Gastrocnemius medialis (tissue), 4 donors: ENCODE results near the gene MAD1L1. TPM values are rescaled to one million over a fixed set of nuclear protein-coding genes. Genes with fewer than 3 reads are reported as not detected.

ENCODE experiments used
- ATAC-seq, 2 donors: fragments of 150-250 bp; one replicate each; pipeline ENCODE4 v1.9.1; 2016
- DNase-seq, 2 donors: peaks; one replicate each; pipeline ENCODE4 v3.0.0-alpha.2; 2019
- H3K27ac ChIP-seq, 4 donors: fragments of 200-600 bp; sonication (generic); 1 replicate in 1 of 4; 2 replicates in 3 of 4; pipeline ENCODE4 v1.5.1; 2016 to 2018; ENCODE audit warnings: mild to moderate bottlenecking in 2 of 4, moderate library complexity in 1 of 4
- H3K27me3 ChIP-seq, 3 donors: fragments of 200-600 bp; sonication (generic) in 2 of 3; 1 replicate in 1 of 3; 2 replicates in 2 of 3; pipeline versions ENCODE4 v1.5.1 to v1.6.0; 2016 to 2019; ENCODE audit warnings: mild to moderate bottlenecking in 1 of 3, moderate library complexity in 1 of 3
- H3K36me3 ChIP-seq, 2 donors: fragments of 200-600 bp; sonication (generic) in 1 of 2; one replicate each; pipeline ENCODE4 v1.5.1; 2017 to 2018
- H3K4me1 ChIP-seq, 2 donors: fragments of 200-600 bp; sonication (generic) in 1 of 2; one replicate each; pipeline ENCODE4 v1.5.1; 2016 to 2017; ENCODE audit warnings: mild to moderate bottlenecking in 2 of 2
- H3K4me3 ChIP-seq, 4 donors: fragments of 200-600 bp; sonication (generic) in 3 of 4; 1 replicate in 1 of 4; 2 replicates in 3 of 4; pipeline ENCODE4 v1.5.1; 2016 to 2019; ENCODE audit warnings: mild to moderate bottlenecking in 2 of 4
- H3K9me3 ChIP-seq, 3 donors: fragments of 200-600 bp; sonication (generic) in 2 of 3; 1 replicate in 1 of 3; 2 replicates in 2 of 3; pipeline ENCODE4 v1.5.1; 2016 to 2019
- POLR2A ChIP-seq, 2 donors: fragments of 450-650 bp; IDR thresholded peaks; one replicate each; pipeline ENCODE4 v1.6.1; 2017; ENCODE audit warnings: antibody characterized with exemption in 2 of 2, mild to moderate bottlenecking in 2 of 2, moderate library complexity in 2 of 2
- in situ Hi-C, 4 donors: fragments of 200-750 bp; cut with MboI; loops; one replicate each; pipeline versions ENCODE4 v1.15.0 to v1.8.0; 2017; ENCODE audit warnings: low sequenced_read_pairs in 4 of 4
- intact Hi-C: fragments of 100-400 bp; cut with DNase I; formaldehyde crosslinking; loops from one replicate; pipeline ENCODE4 v1.15.1; 2023; ENCODE audit warnings: low total_unique reads
- total RNA-seq, 4 donors: library from RNA; depleted of rRNA; stranded (reverse); fragments of >200 nt; gene quantifications; one replicate each; pipeline versions ENCODE4 v1.1.0 to v1.2.3, GENCODE V29; 2016
- TF ChIP-seq, protein P1 (sequence below), 5 experiments: fragments of 450-650 bp in 3 of 5; fragments of 200-600 bp in 2 of 5; sonication (generic) in 2 of 5; IDR thresholded peaks in 4 of 5; conservative IDR thresholded peaks in 1 of 5; 1 replicate in 4 of 5; 2 replicates in 1 of 5; pipeline ENCODE4 v1.5.1; 2016 to 2019; ENCODE audit warnings: antibody characterized with exemption in 5 of 5, mild to moderate bottlenecking in 3 of 5, moderate library complexity in 3 of 5

The MAD1L1 gene
- total RNA-seq, 4 donors from 2014 or later, result 19.7 to 32.4 (median 22.7) TPM

- TF ChIP-seq, protein P1, sequence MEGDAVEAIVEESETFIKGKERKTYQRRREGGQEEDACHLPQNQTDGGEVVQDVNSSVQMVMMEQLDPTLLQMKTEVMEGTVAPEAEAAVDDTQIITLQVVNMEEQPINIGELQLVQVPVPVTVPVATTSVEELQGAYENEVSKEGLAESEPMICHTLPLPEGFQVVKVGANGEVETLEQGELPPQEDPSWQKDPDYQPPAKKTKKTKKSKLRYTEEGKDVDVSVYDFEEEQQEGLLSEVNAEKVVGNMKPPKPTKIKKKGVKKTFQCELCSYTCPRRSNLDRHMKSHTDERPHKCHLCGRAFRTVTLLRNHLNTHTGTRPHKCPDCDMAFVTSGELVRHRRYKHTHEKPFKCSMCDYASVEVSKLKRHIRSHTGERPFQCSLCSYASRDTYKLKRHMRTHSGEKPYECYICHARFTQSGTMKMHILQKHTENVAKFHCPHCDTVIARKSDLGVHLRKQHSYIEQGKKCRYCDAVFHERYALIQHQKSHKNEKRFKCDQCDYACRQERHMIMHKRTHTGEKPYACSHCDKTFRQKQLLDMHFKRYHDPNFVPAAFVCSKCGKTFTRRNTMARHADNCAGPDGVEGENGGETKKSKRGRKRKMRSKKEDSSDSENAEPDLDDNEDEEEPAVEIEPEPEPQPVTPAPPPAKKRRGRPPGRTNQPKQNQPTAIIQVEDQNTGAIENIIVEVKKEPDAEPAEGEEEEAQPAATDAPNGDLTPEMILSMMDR (IDR thresholded peaks at IDR 0.05 in 4 of 5, conservative IDR thresholded peaks at IDR 0.05 in 1 of 5), result no peak
- no peak for TF ChIP-seq POLR2A (IDR thresholded peaks at IDR 0.05)
- intact Hi-C loops (loop anchor here (10.0 kb wide), 1 partner anchor 622 kb away; the partner anchor contains the start of gene PSMG3), in situ Hi-C loops (no loop called here)
- peaks cover 35 to 43% of the 10 kb centered on the region in 2 donors for H3K4me1 ChIP-seq
- ATAC-seq (peak; percentile 33 to 38), DNase-seq (peak; percentile 38 to 48)
- H3K9me3 ChIP-seq, result no peaks in the 10 kb centered on the region
- no peaks in the 10 kb centered on the region for H3K36me3 ChIP-seq
- H3K27me3 ChIP-seq, result no peaks in the 10 kb centered on the region
- no peak overlapping the region for H3K4me3 ChIP-seq
- peak overlapping the region; percentile 29 to 73 (median 63) for H3K27ac ChIP-seq
Observed at GRCh38 chr7:2196381-2197378, 36.1 kb downstream of the MAD1L1 start.

DNA sequence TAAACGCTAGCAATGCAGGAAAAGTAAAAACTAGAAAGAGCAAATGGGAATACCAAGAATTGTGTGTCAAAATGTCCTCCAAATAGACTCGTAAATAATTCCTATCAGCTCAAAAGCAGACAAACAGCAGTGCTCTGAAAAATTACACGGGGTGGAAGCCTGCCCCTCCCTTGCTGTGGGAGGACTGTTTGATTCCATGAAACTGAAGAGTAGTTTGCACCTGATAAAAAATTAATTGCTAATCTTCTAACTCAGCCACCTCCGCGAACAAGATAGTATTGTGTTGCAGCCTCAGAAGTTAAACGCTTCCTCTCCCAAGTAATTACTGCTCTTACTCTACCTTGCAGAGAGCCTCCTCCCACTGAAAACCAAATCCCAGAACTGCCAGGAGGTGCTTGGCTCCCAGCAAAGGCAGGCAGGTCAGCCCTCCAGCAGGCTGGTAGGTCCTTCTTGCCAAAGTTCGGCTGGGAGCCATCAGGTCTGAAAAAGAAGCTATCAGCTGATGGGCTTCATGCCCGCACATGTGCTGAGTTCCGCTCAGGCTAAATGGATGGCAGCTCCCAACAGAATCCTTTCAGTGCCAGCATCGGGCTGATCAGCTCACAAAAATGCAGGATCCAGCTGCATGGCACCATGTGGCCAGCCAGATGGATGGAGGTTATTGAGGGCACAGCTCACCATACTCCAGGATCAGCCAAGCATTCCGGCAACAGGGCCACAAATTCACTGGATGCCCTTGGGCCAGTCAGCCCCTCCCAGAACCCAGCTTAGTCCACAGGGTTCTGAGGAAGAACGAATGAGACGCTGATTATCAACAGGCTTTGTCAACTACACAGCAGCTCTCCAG, 37.1 kb downstream of the MAD1L1 start:
- in situ Hi-C loops (no loop called here), intact Hi-C loops (loop anchor here (10.0 kb wide), 1 partner anchor 621 kb away; the partner anchor contains the start of gene PSMG3)
- H3K4me1 ChIP-seq, result peaks cover 35 to 43% of the 10 kb centered on the region in 2 donors
- H3K9me3 ChIP-seq, result no peaks in the 10 kb centered on the region
- TF ChIP-seq, protein P1 (IDR thresholded peaks at IDR 0.05 in 4 of 5, conservative IDR thresholded peaks at IDR 0.05 in 1 of 5), result no peak
- no peak for TF ChIP-seq POLR2A (IDR thresholded peaks at IDR 0.05)
- no peaks in the 10 kb centered on the region for H3K36me3 ChIP-seq
- peak overlapping the region; percentile 29 to 73 (median 63) for H3K27ac ChIP-seq
- no peak overlapping the region for H3K4me3 ChIP-seq
- H3K27me3 ChIP-seq, result no peaks in the 10 kb centered on the region
- DNase-seq, result peak; percentile 58 to 74
- ATAC-seq, result peak; percentile 54 to 62

- H3K4me3 ChIP-seq, result no peak overlapping the region
- ATAC-seq, result no peak
- intact Hi-C loops, result loop anchor here (2.0 to 10.0 kb wide), 3 partner anchors 19 to 619 kb away; partner anchors contain the start of gene PSMG3
- no peak for DNase-seq
- no peaks in the 10 kb centered on the region for H3K9me3 ChIP-seq
- in situ Hi-C loops, result no loop called here
- H3K36me3 ChIP-seq, result no peaks in the 10 kb centered on the region
- no peaks in the 10 kb centered on the region for H3K27me3 ChIP-seq
- TF ChIP-seq POLR2A (IDR thresholded peaks at IDR 0.05), result no peak
- TF ChIP-seq, protein P1 (IDR thresholded peaks at IDR 0.05 in 4 of 5, conservative IDR thresholded peaks at IDR 0.05 in 1 of 5), result no peak
- peaks cover 35 to 43% of the 10 kb centered on the region in 2 donors for H3K4me1 ChIP-seq
- peak overlapping the region; percentile 39 to 74 (median 58) for H3K27ac ChIP-seq
Observed at GRCh38 chr7:2193575-2194305, 39.0 kb downstream of the MAD1L1 start.
